Measurements from ENCODE around the gene MRPS2.

MRPS2 gene

DNA sequence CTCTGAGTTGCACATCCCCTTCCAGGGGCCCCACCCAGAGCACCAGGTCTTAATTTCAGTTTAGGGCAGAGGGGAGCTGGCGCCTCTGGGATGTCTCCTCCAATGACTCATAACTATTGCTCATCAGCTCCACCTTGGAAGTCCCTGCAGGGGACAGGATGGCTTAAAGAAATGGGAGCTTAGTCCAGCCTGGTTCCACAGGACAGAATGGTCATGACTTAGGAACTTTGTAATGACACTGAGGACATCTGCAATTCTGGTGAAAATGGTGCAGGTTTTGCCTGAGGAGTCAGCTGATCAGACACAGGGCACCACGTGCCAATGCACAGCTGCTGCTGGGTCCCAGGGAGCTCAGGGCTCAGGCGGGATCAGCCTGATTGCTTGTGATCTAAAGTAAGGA, 37.3 kb upstream of the MRPS2 start:
- Histone ChIP-seq H2AFZ (ENCODE audit: low read length) (no peak overlapping the region), H3F3A (ENCODE audit: insufficient read depth, low read length) (no peaks in the 10 kb centered on the region), H4K20me1 (ENCODE audit: insufficient read depth, low read length) (no peaks in the 10 kb centered on the region), H3K4me3 (ENCODE audit: low read depth, low read length, poor library complexity, severe bottlenecking) (no peak overlapping the region), H3K9ac (ENCODE audit: low read length) (no peak overlapping the region), H3K27ac (ENCODE audit: low read depth, low read length, poor library complexity, severe bottlenecking) (no peak overlapping the region), H3K79me2 (ENCODE audit: insufficient read depth, low read length) (no peaks in the 10 kb centered on the region), H3K36me3 (ENCODE audit: insufficient read depth, low read length) (no peaks in the 10 kb centered on the region), H3K9me2 (ENCODE audit: low read depth, low read length) (no peaks in the 10 kb centered on the region), H3K27me3 (ENCODE audit: insufficient read depth, low read length) (no peaks in the 10 kb centered on the region), H3K4me2 (ENCODE audit: low read length) (no peak overlapping the region), H3K9me3 (ENCODE audit: low read length) (no peaks in the 10 kb centered on the region), H3K4me1 (ENCODE audit: insufficient read depth, low read length, severe bottlenecking) (no peaks in the 10 kb centered on the region)
- TF ChIP-seq CTCF (IDR thresholded peaks at IDR 0.05; ENCODE audit: low read length) (no peak), EZH2 (IDR thresholded peaks at IDR 0.05; ENCODE audit: borderline replicate concordance, low read length) (no peak)

DNA sequence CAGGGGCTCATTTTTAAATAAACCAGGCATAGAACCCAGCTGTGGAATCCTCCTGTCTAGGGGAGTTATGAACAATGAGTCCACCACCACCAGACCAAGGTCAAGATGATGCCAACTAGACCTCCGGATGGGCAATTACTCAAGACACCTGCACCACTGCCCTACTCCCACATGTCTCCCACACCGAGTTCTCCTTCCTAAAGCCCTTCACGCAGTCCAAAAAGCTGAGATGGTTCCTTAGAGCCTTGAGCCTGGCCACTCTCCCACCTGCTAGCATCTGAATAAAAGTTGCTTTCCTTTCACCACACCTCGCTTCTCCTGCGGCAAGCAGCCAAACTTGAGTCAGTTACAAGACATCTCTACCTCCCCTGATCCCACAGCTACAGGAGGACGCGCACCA, 36.3 kb upstream of the MRPS2 start:
- H3K36me3 ChIP-seq (ENCODE audit: insufficient read depth, low read length) = no peaks in the 10 kb centered on the region
- H3K9me3 ChIP-seq (ENCODE audit: low read length) = no peaks in the 10 kb centered on the region
- H3K4me1 ChIP-seq (ENCODE audit: insufficient read depth, low read length, severe bottlenecking) = no peaks in the 10 kb centered on the region
- H3K9me2 ChIP-seq (ENCODE audit: low read depth, low read length) = no peaks in the 10 kb centered on the region
- H3K4me2 ChIP-seq (ENCODE audit: low read length) = no peak overlapping the region
- H3F3A ChIP-seq (ENCODE audit: insufficient read depth, low read length) = no peaks in the 10 kb centered on the region
- TF ChIP-seq EZH2 (IDR thresholded peaks at IDR 0.05; ENCODE audit: borderline replicate concordance, low read length) = no peak
- H3K4me3 ChIP-seq (ENCODE audit: low read depth, low read length, poor library complexity, severe bottlenecking) = no peak overlapping the region
- H3K79me2 ChIP-seq (ENCODE audit: insufficient read depth, low read length) = no peaks in the 10 kb centered on the region
- H3K27me3 ChIP-seq (ENCODE audit: insufficient read depth, low read length) = no peaks in the 10 kb centered on the region; the same call in 1 of the 2 replicates
- no peak overlapping the region for H3K27ac ChIP-seq (ENCODE audit: low read depth, low read length, poor library complexity, severe bottlenecking)
- H2AFZ ChIP-seq (ENCODE audit: low read length) = no peak overlapping the region
- H4K20me1 ChIP-seq (ENCODE audit: insufficient read depth, low read length) = no peaks in the 10 kb centered on the region
- no peak overlapping the region for H3K9ac ChIP-seq (ENCODE audit: low read length)

DNA sequence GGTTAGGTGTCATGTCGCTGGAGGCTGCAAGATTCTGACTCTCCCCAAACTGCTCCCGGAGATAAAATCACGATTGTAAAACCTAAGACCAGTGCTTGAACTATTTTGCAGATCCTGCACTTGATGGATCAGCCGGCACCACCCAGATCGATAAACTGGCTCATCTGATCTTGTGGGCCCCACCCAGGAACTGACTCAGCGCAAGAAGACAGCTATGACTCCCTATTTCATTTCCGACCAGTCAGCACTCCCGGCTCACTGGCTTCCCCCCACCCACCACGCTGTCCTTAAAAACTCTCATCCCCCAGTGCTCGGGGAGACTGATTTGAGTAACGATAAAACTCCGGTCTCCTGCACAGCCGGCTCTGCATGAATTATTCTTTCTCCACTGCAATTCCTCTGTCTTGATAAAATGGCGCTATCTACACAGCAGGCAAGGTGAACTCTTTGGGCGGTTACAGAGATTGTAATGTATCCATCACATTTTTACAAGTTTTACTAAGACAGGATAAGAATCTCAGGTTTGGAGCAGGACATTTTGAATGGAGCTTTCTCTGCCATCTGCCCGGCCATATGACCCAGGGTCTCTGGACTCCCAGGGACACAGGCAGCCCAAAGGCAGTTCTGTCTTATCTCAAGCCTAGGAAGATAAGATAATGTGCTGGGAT, 31.5 kb upstream of the MRPS2 start:
- H2AFZ ChIP-seq (ENCODE audit: low read length) = no peak overlapping the region
- no peak overlapping the region for H3K9ac ChIP-seq (ENCODE audit: low read length)
- no peaks in the 10 kb centered on the region; the same call in 1 of the 2 replicates for H3K27me3 ChIP-seq (ENCODE audit: insufficient read depth, low read length)
- no peak for TF ChIP-seq EZH2 (IDR thresholded peaks at IDR 0.05; ENCODE audit: borderline replicate concordance, low read length)
- no peak for TF ChIP-seq CTCF (IDR thresholded peaks at IDR 0.05; ENCODE audit: low read length)
- H3K79me2 ChIP-seq (ENCODE audit: insufficient read depth, low read length) = no peaks in the 10 kb centered on the region
- no peak overlapping the region for H3K4me3 ChIP-seq (ENCODE audit: low read depth, low read length, poor library complexity, severe bottlenecking)
- H3K36me3 ChIP-seq (ENCODE audit: insufficient read depth, low read length) = no peaks in the 10 kb centered on the region
- H4K20me1 ChIP-seq (ENCODE audit: insufficient read depth, low read length) = no peaks in the 10 kb centered on the region
- H3F3A ChIP-seq (ENCODE audit: insufficient read depth, low read length) = no peaks in the 10 kb centered on the region
- no peaks in the 10 kb centered on the region for H3K4me1 ChIP-seq (ENCODE audit: insufficient read depth, low read length, severe bottlenecking)
- H3K27ac ChIP-seq (ENCODE audit: low read depth, low read length, poor library complexity, severe bottlenecking) = no peak overlapping the region
- no peaks in the 10 kb centered on the region for H3K9me2 ChIP-seq (ENCODE audit: low read depth, low read length)
- H3K9me3 ChIP-seq (ENCODE audit: low read length) = no peaks in the 10 kb centered on the region
- H3K4me2 ChIP-seq (ENCODE audit: low read length) = no peak overlapping the region
